ENCODE measurements around the gene ANKS1B. TPM values are rescaled to one million over a fixed set of nuclear protein-coding genes. Genes with fewer than 3 reads are reported as not detected.

ANKS1B gene
- total and polyA plus RNA-seq, 7 donors, result 0.46 to 7.4 (median 3.6) TPM

DNA sequence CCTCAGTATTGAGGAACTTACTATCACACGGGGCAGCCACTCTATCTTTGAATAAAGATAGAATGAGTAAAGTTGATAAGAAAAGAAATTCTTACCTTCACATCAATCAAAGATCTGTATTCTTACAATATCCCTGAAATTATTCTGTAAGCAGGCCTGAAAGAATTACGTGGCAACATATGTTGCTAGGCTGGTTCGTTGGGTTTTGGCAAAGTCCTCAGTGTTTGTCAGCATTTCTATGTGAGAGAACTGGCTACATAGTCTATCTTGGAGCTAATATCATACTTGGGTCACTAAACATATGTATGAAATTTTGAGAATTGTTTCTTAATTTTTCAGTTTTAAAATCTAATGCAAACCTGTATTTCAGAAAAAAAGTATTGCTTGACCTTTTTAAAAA lies 749.4 kb downstream of the ANKS1B start:
- TF ChIP-seq, protein P1, sequence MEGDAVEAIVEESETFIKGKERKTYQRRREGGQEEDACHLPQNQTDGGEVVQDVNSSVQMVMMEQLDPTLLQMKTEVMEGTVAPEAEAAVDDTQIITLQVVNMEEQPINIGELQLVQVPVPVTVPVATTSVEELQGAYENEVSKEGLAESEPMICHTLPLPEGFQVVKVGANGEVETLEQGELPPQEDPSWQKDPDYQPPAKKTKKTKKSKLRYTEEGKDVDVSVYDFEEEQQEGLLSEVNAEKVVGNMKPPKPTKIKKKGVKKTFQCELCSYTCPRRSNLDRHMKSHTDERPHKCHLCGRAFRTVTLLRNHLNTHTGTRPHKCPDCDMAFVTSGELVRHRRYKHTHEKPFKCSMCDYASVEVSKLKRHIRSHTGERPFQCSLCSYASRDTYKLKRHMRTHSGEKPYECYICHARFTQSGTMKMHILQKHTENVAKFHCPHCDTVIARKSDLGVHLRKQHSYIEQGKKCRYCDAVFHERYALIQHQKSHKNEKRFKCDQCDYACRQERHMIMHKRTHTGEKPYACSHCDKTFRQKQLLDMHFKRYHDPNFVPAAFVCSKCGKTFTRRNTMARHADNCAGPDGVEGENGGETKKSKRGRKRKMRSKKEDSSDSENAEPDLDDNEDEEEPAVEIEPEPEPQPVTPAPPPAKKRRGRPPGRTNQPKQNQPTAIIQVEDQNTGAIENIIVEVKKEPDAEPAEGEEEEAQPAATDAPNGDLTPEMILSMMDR (IDR thresholded peaks at IDR 0.05), result no peak
- H3K4me1 ChIP-seq, result no peaks in the 10 kb centered on the region
- no peaks in the 10 kb centered on the region for H3K36me3 ChIP-seq (ENCODE audit: insufficient read depth in 1 of 2, low read depth in 1 of 2)
- no peak overlapping the region for H3K27ac ChIP-seq
- 64 to 69% (median 69%) methylated on average over 3 of the region's 3 CpGs for WGBS, 3 donors
- H3K27me3 ChIP-seq (ENCODE audit: insufficient read depth in 3 of 3, low read length in 2 of 3), result no peaks in the 10 kb centered on the region
- no peak overlapping the region for H3K4me3 ChIP-seq
- intact Hi-C loops (cut with DNase I), result no loop called here
- no peak for ATAC-seq
- no peak for DNase-seq
- no peaks in the 10 kb centered on the region for H3K9me3 ChIP-seq

DNA sequence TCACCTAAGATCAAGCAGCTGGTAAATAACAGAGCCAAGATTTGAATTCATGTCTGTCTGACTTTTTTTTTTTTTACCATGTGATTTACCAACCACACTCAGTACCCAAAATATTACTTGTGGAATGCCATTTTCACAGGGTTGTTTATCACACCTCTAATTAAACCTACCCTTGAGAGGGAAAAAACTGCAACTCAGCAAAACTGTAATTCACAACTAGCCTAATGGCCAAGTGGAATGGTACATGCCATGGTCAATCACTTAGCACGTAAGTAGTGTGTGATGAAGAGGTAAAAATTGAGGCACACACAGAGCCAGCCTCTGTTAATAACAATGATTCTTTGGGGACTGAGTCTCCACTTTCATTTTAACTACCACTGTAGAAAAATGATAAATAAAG lies 750.0 kb downstream of the ANKS1B start:
- intact Hi-C loops (cut with DNase I), result no loop called here
- ATAC-seq, result no peak

DNA sequence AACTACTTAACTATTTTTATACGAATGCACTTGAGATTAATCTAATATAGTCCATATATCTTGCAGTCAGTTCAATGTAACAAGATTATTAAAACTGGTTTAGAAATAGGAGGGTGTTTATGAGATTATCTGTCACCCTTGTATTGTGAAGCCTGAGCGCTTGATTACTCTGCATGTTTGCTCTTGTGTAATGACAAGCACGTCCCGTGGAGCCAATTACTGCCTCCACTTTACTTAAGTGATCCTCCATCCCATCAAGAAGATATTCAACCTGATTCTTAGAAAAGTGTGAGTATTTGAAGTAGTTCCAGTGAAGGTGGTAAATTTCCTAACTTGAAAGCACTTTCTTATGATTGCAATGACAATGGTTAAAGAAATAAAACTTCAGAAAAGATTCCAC lies 752.4 kb downstream of the ANKS1B start:
- Histone ChIP-seq H3K27ac (no peak overlapping the region), H3K4me1 (no peaks in the 10 kb centered on the region), H3K9me3 (no peaks in the 10 kb centered on the region), H3K36me3 (ENCODE audit: insufficient read depth in 1 of 2, low read depth in 1 of 2) (no peaks in the 10 kb centered on the region), H3K27me3 (ENCODE audit: insufficient read depth in 3 of 3, low read length in 2 of 3) (no peaks in the 10 kb centered on the region), H3K4me3 (no peak overlapping the region)
- WGBS, 3 donors, result 83 to 84% (median 83%) methylated on average over 4 of the region's 4 CpGs
- ATAC-seq, result no peak
- intact Hi-C loops (cut with DNase I), result no loop called here
- TF ChIP-seq, protein P1 (IDR thresholded peaks at IDR 0.05), result no peak
- no peak for DNase-seq

More for the DNA sequence above, 750.0 kb downstream of the ANKS1B start:
- Histone ChIP-seq H3K9me3 (no peaks in the 10 kb centered on the region), H3K36me3 (ENCODE audit: insufficient read depth in 1 of 2, low read depth in 1 of 2) (no peaks in the 10 kb centered on the region), H3K27me3 (ENCODE audit: insufficient read depth in 3 of 3, low read length in 2 of 3) (no peaks in the 10 kb centered on the region), H3K27ac (no peak overlapping the region), H3K4me3 (no peak overlapping the region), H3K4me1 (no peaks in the 10 kb centered on the region)
- TF ChIP-seq, protein P1 (IDR thresholded peaks at IDR 0.05), result no peak
- no peak for DNase-seq
- WGBS, 3 donors, result 84 to 95% (median 87%) methylated on average over 1 of the region's 1 CpG

DNA sequence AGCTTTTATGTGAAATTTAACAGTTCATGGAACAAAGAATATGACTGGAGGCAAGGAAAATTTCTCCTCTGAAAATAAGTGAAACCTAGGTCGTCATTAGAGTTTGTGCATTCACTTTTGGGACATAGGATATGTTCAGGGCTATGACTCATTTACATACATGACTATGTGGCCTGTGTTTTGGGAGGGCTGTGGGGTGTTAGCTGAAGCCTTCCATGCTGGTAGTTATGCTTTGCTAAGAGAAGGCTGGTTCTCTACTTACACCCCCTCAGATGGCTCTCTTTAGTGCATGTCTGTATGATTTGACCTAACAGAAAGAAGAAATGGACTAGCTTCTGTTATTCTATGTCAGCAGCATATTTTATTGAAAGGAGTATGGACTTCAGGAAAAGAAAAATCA lies 753.7 kb downstream of the ANKS1B start:
- Histone ChIP-seq H3K27me3 (ENCODE audit: insufficient read depth in 3 of 3, low read length in 2 of 3) (no peaks in the 10 kb centered on the region), H3K4me1 (no peaks in the 10 kb centered on the region), H3K36me3 (ENCODE audit: insufficient read depth in 1 of 2, low read depth in 1 of 2) (no peaks in the 10 kb centered on the region), H3K27ac (no peak overlapping the region), H3K4me3 (no peak overlapping the region), H3K9me3 (no peaks in the 10 kb centered on the region)
- ATAC-seq, result no peak
- no peak for DNase-seq
- intact Hi-C loops (cut with DNase I), result no loop called here
- 48 to 70% (median 57%) methylated on average over 1 of the region's 1 CpG for WGBS, 3 donors
- TF ChIP-seq, protein P1 (IDR thresholded peaks at IDR 0.05), result no peak

GRCh38 chr12:99224237-99224636 lies 760.5 kb downstream of the ANKS1B start:
- intact Hi-C loops (cut with DNase I), result no loop called here
- H3K4me1 ChIP-seq, result no peaks in the 10 kb centered on the region
- TF ChIP-seq, protein P1 (IDR thresholded peaks at IDR 0.05), result no peak
- no peak overlapping the region for H3K4me3 ChIP-seq
- ATAC-seq, result no peak
- H3K36me3 ChIP-seq (ENCODE audit: insufficient read depth in 1 of 2, low read depth in 1 of 2), result no peaks in the 10 kb centered on the region
- no peak overlapping the region for H3K27ac ChIP-seq
- H3K27me3 ChIP-seq (ENCODE audit: insufficient read depth in 3 of 3, low read length in 2 of 3), result no peaks in the 10 kb centered on the region
- no peaks in the 10 kb centered on the region for H3K9me3 ChIP-seq
- 63 to 74% (median 71%) methylated on average over 5 of the region's 5 CpGs for WGBS, 3 donors
- no peak for DNase-seq
